ENCODE measurements around the gene KRT81.
"Not testable (repeated sequence)": the region's sequence is repeated elsewhere in the genome, so short reads cannot be mapped to it uniquely, and the experiment has no call there.

KRT81 gene

GRCh38 chr12:52263761-52264434 is 27.4 kb downstream of the KRT81 start:
- TF ChIP-seq POLR2A (IDR thresholded peaks at IDR 0.05; ENCODE audit: low read depth, low read length) = no peak
- no peak for FAIRE-seq
- no peak for DNase-seq (ENCODE audit: insufficient read length, low spot score)

GRCh38 chr12:52262286-52262685 is 29.0 kb downstream of the KRT81 start:
- DNase-seq (ENCODE audit: insufficient read length, low spot score) (no peak), FAIRE-seq (no peak)
- no peak for TF ChIP-seq POLR2A (IDR thresholded peaks at IDR 0.05; ENCODE audit: low read depth, low read length)

GRCh38 chr12:52261208-52261484 is 30.2 kb downstream of the KRT81 start:
- no peak for TF ChIP-seq POLR2A (IDR thresholded peaks at IDR 0.05; ENCODE audit: low read depth, low read length)
- DNase-seq (ENCODE audit: insufficient read length, low spot score) (no peak), FAIRE-seq (no peak)

GRCh38 chr12:52260361-52261207 is 30.8 kb downstream of the KRT81 start:
- no peak for TF ChIP-seq POLR2A (IDR thresholded peaks at IDR 0.05; ENCODE audit: low read depth, low read length)
- DNase-seq (ENCODE audit: insufficient read length, low spot score) (no peak), FAIRE-seq (no peak)

- DNase-seq (ENCODE audit: insufficient read length, low spot score) = no peak
These were observed 31.6 kb downstream of the KRT81 start for GRCh38 chr12:52259657-52260243.

GRCh38 chr12:52258335-52258901 is 32.9 kb downstream of the KRT81 start:
- TF ChIP-seq POLR2A (IDR thresholded peaks at IDR 0.05; ENCODE audit: low read depth, low read length) = no peak
- FAIRE-seq = no peak

More at GRCh38 chr12:52259657-52260243, 31.6 kb downstream of the KRT81 start:
- no peak for TF ChIP-seq POLR2A (IDR thresholded peaks at IDR 0.05; ENCODE audit: low read depth, low read length)
- FAIRE-seq = no peak

GRCh38 chr12:52257922-52258321 is 33.4 kb downstream of the KRT81 start:
- not testable (repeated sequence) for FAIRE-seq; DNase-seq (ENCODE audit: insufficient read length, low spot score)

More at GRCh38 chr12:52258335-52258901, 32.9 kb downstream of the KRT81 start:
- DNase-seq (ENCODE audit: insufficient read length, low spot score) = no peak

GRCh38 chr12:52257074-52257551 is 34.2 kb downstream of the KRT81 start:
- no peak for TF ChIP-seq POLR2A (IDR thresholded peaks at IDR 0.05; ENCODE audit: low read depth, low read length)
- FAIRE-seq (no peak), DNase-seq (ENCODE audit: insufficient read length, low spot score) (no peak)

- TF ChIP-seq POLR2A (IDR thresholded peaks at IDR 0.05; ENCODE audit: low read depth, low read length) = no peak
- no peak for DNase-seq (ENCODE audit: insufficient read length, low spot score)
- FAIRE-seq = no peak
These were observed 34.8 kb downstream of the KRT81 start for GRCh38 chr12:52256584-52256935.

- FAIRE-seq (no peak), DNase-seq (ENCODE audit: insufficient read length, low spot score) (no peak)
- TF ChIP-seq POLR2A (IDR thresholded peaks at IDR 0.05; ENCODE audit: low read depth, low read length) = no peak
These were observed 35.3 kb downstream of the KRT81 start for GRCh38 chr12:52255926-52256583.

GRCh38 chr12:52254965-52255751 is 36.2 kb downstream of the KRT81 start:
- DNase-seq (ENCODE audit: insufficient read length, low spot score) (no peak), FAIRE-seq (no peak)
- TF ChIP-seq POLR2A (IDR thresholded peaks at IDR 0.05; ENCODE audit: low read depth, low read length) = no peak

GRCh38 chr12:52254180-52254964 is 37.0 kb downstream of the KRT81 start:
- DNase-seq (ENCODE audit: insufficient read length, low spot score) = no peak
- no peak for TF ChIP-seq POLR2A (IDR thresholded peaks at IDR 0.05; ENCODE audit: low read depth, low read length)
- FAIRE-seq = no peak
